ENCODE results near the gene CIAO3.

CIAO3 gene

DNA sequence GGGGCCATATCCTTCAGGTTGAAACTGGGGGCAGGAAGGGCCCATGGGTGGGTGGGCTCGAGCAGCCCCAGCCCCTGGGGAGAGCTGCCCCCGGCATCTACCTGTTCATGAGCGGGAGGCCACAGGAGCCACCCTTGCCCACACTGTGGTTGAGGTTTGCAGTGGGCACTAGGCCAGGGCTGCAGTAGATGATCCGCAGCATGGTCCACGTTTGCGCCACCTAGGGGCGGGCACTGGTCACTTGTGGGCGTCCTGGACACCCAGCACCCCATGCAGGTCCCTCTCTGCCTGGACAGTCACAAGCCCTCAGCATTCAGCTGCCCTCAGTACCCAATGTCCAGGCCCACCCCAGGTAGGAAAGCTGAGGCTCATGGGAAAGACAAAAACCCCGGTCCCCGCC is 54.8 kb downstream of the CIAO3 start (continued):
- TF ChIP-seq ZXDB (tag by site-specific recombination; IDR thresholded peaks at IDR 0.05) (0 out of 2 replicates have a peak, but pooled peaks have one; percentile 14), ZBTB17 (tag by site-specific recombination; IDR thresholded peaks at IDR 0.05) (no peak), ZNF664 (tag by site-specific recombination; IDR thresholded peaks at IDR 0.05) (no peak), ZNF155 (tag by site-specific recombination; IDR thresholded peaks at IDR 0.05) (no peak), GFI1B (tag by site-specific recombination; IDR thresholded peaks at IDR 0.05) (no peak), ZBTB21 (tag by site-specific recombination; IDR thresholded peaks at IDR 0.05) (no peak), ZFP37 (tag by site-specific recombination; IDR thresholded peaks at IDR 0.05) (no peak), ZNF138 (tag by site-specific recombination; IDR thresholded peaks at IDR 0.05; ENCODE audit: borderline replicate concordance) (no peak), HIC1 (tag by site-specific recombination; IDR thresholded peaks at IDR 0.05) (peak; percentile 87), SP7 (tag by site-specific recombination; IDR thresholded peaks at IDR 0.05) (no peak), ZNF404 (tag by site-specific recombination; IDR thresholded peaks at IDR 0.05) (no peak), ZNF561 (tag by site-specific recombination; IDR thresholded peaks at IDR 0.05; ENCODE audit: borderline replicate concordance) (no peak), ZNF558 (tag by site-specific recombination; IDR thresholded peaks at IDR 0.05) (no peak), OVOL3 (tag by site-specific recombination; IDR thresholded peaks at IDR 0.05) (no peak), INSM2 (tag by site-specific recombination; IDR thresholded peaks at IDR 0.05) (no peak), ZNF670 (tag by site-specific recombination; IDR thresholded peaks at IDR 0.05; ENCODE audit: low read depth) (no peak), ZNF175 (tag by site-specific recombination; IDR thresholded peaks at IDR 0.05) (no peak), ZBTB26 (tag by site-specific recombination; optimal IDR thresholded peaks at IDR 0.05) (no peak), ZNF292 (tag by site-specific recombination; IDR thresholded peaks at IDR 0.05; ENCODE audit: borderline replicate concordance, low read depth) (no peak), ZNF248 (tag by site-specific recombination; IDR thresholded peaks at IDR 0.05) (no peak), HOXC10 (CRISPR knock-in tag; IDR thresholded peaks at IDR 0.05) (no peak), ZNF133 (tag by site-specific recombination; IDR thresholded peaks at IDR 0.05) (no peak), GLI4 (tag by site-specific recombination; IDR thresholded peaks at IDR 0.05) (no peak), ZNF398 (tag by site-specific recombination; IDR thresholded peaks at IDR 0.05) (no peak), ZNF366 (tag by site-specific recombination; conservative IDR thresholded peaks at IDR 0.05) (no peak), BCL11A (tag by site-specific recombination; IDR thresholded peaks at IDR 0.05; ENCODE audit: low read depth) (no peak), ZNF629 (tag by site-specific recombination; IDR thresholded peaks at IDR 0.05) (no peak), ZNF544 (tag by site-specific recombination; IDR thresholded peaks at IDR 0.05) (no peak), ZNF596 (tag by site-specific recombination; IDR thresholded peaks at IDR 0.05) (no peak), ZNF677 (tag by site-specific recombination; IDR thresholded peaks at IDR 0.05) (no peak)
- TF ChIP-seq, protein P1, sequence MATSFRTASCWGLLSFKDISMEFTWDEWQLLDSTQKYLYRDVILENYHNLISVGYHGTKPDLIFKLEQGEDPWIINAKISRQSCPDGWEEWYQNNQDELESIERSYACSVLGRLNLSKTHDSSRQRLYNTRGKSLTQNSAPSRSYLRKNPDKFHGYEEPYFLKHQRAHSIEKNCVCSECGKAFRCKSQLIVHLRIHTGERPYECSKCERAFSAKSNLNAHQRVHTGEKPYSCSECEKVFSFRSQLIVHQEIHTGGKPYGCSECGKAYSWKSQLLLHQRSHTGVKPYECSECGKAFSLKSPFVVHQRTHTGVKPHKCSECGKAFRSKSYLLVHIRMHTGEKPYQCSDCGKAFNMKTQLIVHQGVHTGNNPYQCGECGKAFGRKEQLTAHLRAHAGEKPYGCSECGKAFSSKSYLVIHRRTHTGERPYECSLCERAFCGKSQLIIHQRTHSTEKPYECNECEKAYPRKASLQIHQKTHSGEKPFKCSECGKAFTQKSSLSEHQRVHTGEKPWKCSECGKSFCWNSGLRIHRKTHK (tag by site-specific recombination; IDR thresholded peaks at IDR 0.05), result no peak
